ENCODE results near the gene SEMA6D.

The SEMA6D gene

GRCh38 chr15:47766406-47766805, 49.1 kb downstream of the SEMA6D start:
- DNase-seq (ENCODE audit: low spot score): no peak
- no peak for TF ChIP-seq CTCF (IDR thresholded peaks at IDR 0.05; ENCODE audit: extremely low read depth, missing control alignments)

- no peak for TF ChIP-seq CTCF (IDR thresholded peaks at IDR 0.05; ENCODE audit: extremely low read depth, missing control alignments)
- DNase-seq (ENCODE audit: low spot score): no peak
Measured at GRCh38 chr15:47767035-47767434, 49.7 kb downstream of the SEMA6D start.

- no peak for TF ChIP-seq CTCF (IDR thresholded peaks at IDR 0.05; ENCODE audit: extremely low read depth, missing control alignments)
- DNase-seq (ENCODE audit: low spot score): no peak
Measured at GRCh38 chr15:47768735-47769134, 51.4 kb downstream of the SEMA6D start.

GRCh38 chr15:47769166-47769565, 51.9 kb downstream of the SEMA6D start:
- TF ChIP-seq CTCF (IDR thresholded peaks at IDR 0.05; ENCODE audit: extremely low read depth, missing control alignments): no peak

GRCh38 chr15:47773143-47773542, 55.8 kb downstream of the SEMA6D start:
- no peak for DNase-seq (ENCODE audit: low spot score)
- no peak for TF ChIP-seq CTCF (IDR thresholded peaks at IDR 0.05; ENCODE audit: extremely low read depth, missing control alignments)

More at GRCh38 chr15:47769166-47769565, 51.9 kb downstream of the SEMA6D start:
- no peak for DNase-seq (ENCODE audit: low spot score)

GRCh38 chr15:47778263-47778770, 61.0 kb downstream of the SEMA6D start:
- TF ChIP-seq CTCF (IDR thresholded peaks at IDR 0.05; ENCODE audit: extremely low read depth, missing control alignments): no peak
- DNase-seq (ENCODE audit: low spot score): no peak

- TF ChIP-seq CTCF (IDR thresholded peaks at IDR 0.05; ENCODE audit: extremely low read depth, missing control alignments): no peak
- no peak for DNase-seq (ENCODE audit: low spot score)
Measured at GRCh38 chr15:47780971-47781370, 63.7 kb downstream of the SEMA6D start.
